Measurements from ENCODE around the gene MDK. TPM values are rescaled to one million over a fixed set of nuclear protein-coding genes. Genes with fewer than 3 reads are reported as not detected.

Gene MDK
- total RNA-seq, 1 experiment from 2014 or later: 252 TPM

- H3K27ac ChIP-seq (ENCODE audit: low read length): no peak overlapping the region
- no peaks in the 10 kb centered on the region for H3K9me3 ChIP-seq (ENCODE audit: control insufficient read depth, insufficient read depth, low read depth, low read length)
- H3K36me3 ChIP-seq (ENCODE audit: control insufficient read depth, insufficient read depth, low read length): no peaks in the 10 kb centered on the region; the same call in 1 of the 2 replicates
- ChIA-PET POLR2A (no interaction called here), CTCF (no interaction called here)
- DNase-seq (ENCODE audit: low read depth, low spot score): no peak
- H3K4me1 ChIP-seq (ENCODE audit: control insufficient read depth, insufficient read depth, low read length): peaks cover 18% of the 10 kb centered on the region
- ATAC-seq: no peak
- BruUV-seq (replicated peaks): no TSS peak
- H3K4me3 ChIP-seq (ENCODE audit: low read depth in 2 of 2, low read length in 2 of 2): no peak overlapping the region
- H3K27me3 ChIP-seq (ENCODE audit: control insufficient read depth, insufficient read depth, low read length): peaks cover 3% of the 10 kb centered on the region; the same call in 1 of the 2 replicates
- in situ Hi-C loops (cut with HindIII; ENCODE audit: low pct_unique_long_range_greater_than_20kb, low sequenced_read_pairs): no loop called here
- intact Hi-C loops (cut with micrococcal nuclease; ENCODE audit: unreplicated experiment): loop anchor here (5.0 kb wide), 1 partner anchor 152 kb away; no protein-coding TSS in a partner anchor
- no peak for TF ChIP-seq POLR2AphosphoS5 (IDR thresholded peaks at IDR 0.05; ENCODE audit: low read depth, low read length)
- TF ChIP-seq SIN3A (IDR thresholded peaks at IDR 0.05; ENCODE audit: borderline replicate concordance, insufficient read depth, low read depth, low read length): no peak
- TF ChIP-seq REST (IDR thresholded peaks at IDR 0.05; ENCODE audit: insufficient read depth in 1 of 2, low read depth in 2 of 2, low read length in 1 of 2): no peak
- no peak for TF ChIP-seq CTCF (IDR thresholded peaks at IDR 0.05)
- TF ChIP-seq TCF7L2 (IDR thresholded peaks at IDR 0.05; ENCODE audit: low read depth, low read length): no peak
These were observed 3.9 kb downstream of the MDK start for GRCh38 chr11:46385169-46386004.

GRCh38 chr11:46386005-46386578 is 4.6 kb downstream of the MDK start:
- CTCF ChIA-PET: no interaction called here
- no peak overlapping the region for H3K4me3 ChIP-seq (ENCODE audit: low read depth in 2 of 2, low read length in 2 of 2)
- no peak for TF ChIP-seq POLR2AphosphoS5 (IDR thresholded peaks at IDR 0.05; ENCODE audit: low read depth, low read length)
- no peak for TF ChIP-seq CTCF (IDR thresholded peaks at IDR 0.05)
- DNase-seq (ENCODE audit: low read depth, low spot score) (no peak), ATAC-seq (no peak)
- H3K27me3 ChIP-seq (ENCODE audit: control insufficient read depth, insufficient read depth, low read length): peaks cover 3% of the 10 kb centered on the region; the same call in 1 of the 2 replicates
- in situ Hi-C loops (cut with HindIII; ENCODE audit: low pct_unique_long_range_greater_than_20kb, low sequenced_read_pairs) (no loop called here), intact Hi-C loops (cut with micrococcal nuclease; ENCODE audit: unreplicated experiment) (loop anchor here (5.0 kb wide), 1 partner anchor 151 kb away; no protein-coding TSS in a partner anchor)
- H3K4me1 ChIP-seq (ENCODE audit: control insufficient read depth, insufficient read depth, low read length): peaks cover 20% of the 10 kb centered on the region
- H3K36me3 ChIP-seq (ENCODE audit: control insufficient read depth, insufficient read depth, low read length): no peaks in the 10 kb centered on the region; the same call in 1 of the 2 replicates
- no TSS peak for BruUV-seq (replicated peaks)
- H3K27ac ChIP-seq (ENCODE audit: low read length): no peak overlapping the region
- POLR2A ChIA-PET: no interaction called here
- no peaks in the 10 kb centered on the region for H3K9me3 ChIP-seq (ENCODE audit: control insufficient read depth, insufficient read depth, low read depth, low read length)

Data from Panc1 (cell line).